Choroid plexus epithelial cell (primary cell): ENCODE data around the gene SPG7.

ENCODE experiments used
- DNase-seq: peaks from one replicate; pipeline ENCODE4 v3.0.0-alpha.2; 2010; ENCODE audit warnings: low read depth
- H3K4me3 ChIP-seq: 2 replicates; pipeline ENCODE4 v1.5.1; 2011; ENCODE audit warnings: low read depth, mild to moderate bottlenecking, control low read depth, low read length, moderate library complexity
- CTCF ChIP-seq: conservative IDR thresholded peaks from 2 replicates; pipeline ENCODE4 v1.5.1; 2011; ENCODE audit warnings: low read depth, mild to moderate bottlenecking, control low read depth, inconsistent platforms, low read length, moderate library complexity

The SPG7 gene

GRCh38 chr16:89550421-89551007 is 42.3 kb downstream of the SPG7 start:
- DNase-seq, result no peak
- no peak for TF ChIP-seq CTCF
- H3K4me3 ChIP-seq, result no peak overlapping the region

- DNase-seq, result no peak
- no peak overlapping the region for H3K4me3 ChIP-seq
- no peak for TF ChIP-seq CTCF
Measured at GRCh38 chr16:89552329-89552728, 44.1 kb downstream of the SPG7 start.

GRCh38 chr16:89552913-89553312 is 44.7 kb downstream of the SPG7 start:
- DNase-seq, result no peak
- no peak overlapping the region for H3K4me3 ChIP-seq
- TF ChIP-seq CTCF, result no peak

- DNase-seq, result no peak
- TF ChIP-seq CTCF, result no peak
- no peak overlapping the region for H3K4me3 ChIP-seq
Measured at GRCh38 chr16:89553733-89554132, 45.5 kb downstream of the SPG7 start.

- no peak overlapping the region for H3K4me3 ChIP-seq
- no peak for DNase-seq
- no peak for TF ChIP-seq CTCF
Measured at GRCh38 chr16:89554343-89554742, 46.1 kb downstream of the SPG7 start.

- H3K4me3 ChIP-seq, result no peak overlapping the region
- no peak for DNase-seq
- no peak for TF ChIP-seq CTCF
Measured at GRCh38 chr16:89555265-89555664, 47.1 kb downstream of the SPG7 start.

- no peak for DNase-seq
- TF ChIP-seq CTCF, result no peak
- H3K4me3 ChIP-seq, result no peak overlapping the region
Measured at GRCh38 chr16:89555780-89556179, 47.6 kb downstream of the SPG7 start.
